Lower leg skin (tissue), 3 donors: Measurements from ENCODE around the gene CDK17.

Experiments
- POLR2A ChIP-seq, 2 donors: fragments of 450-650 bp; IDR thresholded peaks; one replicate each; pipeline ENCODE4 v1.6.1; 2016 to 2017; ENCODE audit warnings: antibody characterized with exemption in 2 of 2, mild to moderate bottlenecking in 1 of 2, moderate library complexity in 1 of 2
- TF ChIP-seq, protein P1 (sequence below), 3 donors: fragments of 450-650 bp; IDR thresholded peaks; one replicate each; pipeline ENCODE4 v1.5.1; 2016; ENCODE audit warnings: antibody characterized with exemption in 3 of 3, mild to moderate bottlenecking in 3 of 3, moderate library complexity in 2 of 3

DNA sequence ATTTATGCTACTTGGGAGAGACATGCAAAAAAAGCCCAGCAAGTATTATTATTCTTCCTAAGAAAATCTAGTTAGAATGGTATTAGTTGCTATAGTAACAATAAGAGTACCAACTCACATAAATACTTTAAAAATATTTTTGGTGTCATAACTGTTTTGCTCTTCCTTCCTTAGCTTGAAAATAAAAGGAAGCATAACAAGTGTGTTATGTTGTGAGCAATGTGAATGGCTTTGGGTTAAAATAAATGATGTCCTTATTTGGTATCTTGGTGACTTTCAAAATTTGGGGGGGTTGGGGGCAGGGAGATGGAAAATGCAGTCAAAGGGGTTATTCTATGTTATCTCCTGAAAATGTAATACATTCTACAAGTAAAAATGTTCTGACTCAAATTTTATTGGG lies 115.1 kb downstream of the CDK17 start:
- TF ChIP-seq, protein P1, sequence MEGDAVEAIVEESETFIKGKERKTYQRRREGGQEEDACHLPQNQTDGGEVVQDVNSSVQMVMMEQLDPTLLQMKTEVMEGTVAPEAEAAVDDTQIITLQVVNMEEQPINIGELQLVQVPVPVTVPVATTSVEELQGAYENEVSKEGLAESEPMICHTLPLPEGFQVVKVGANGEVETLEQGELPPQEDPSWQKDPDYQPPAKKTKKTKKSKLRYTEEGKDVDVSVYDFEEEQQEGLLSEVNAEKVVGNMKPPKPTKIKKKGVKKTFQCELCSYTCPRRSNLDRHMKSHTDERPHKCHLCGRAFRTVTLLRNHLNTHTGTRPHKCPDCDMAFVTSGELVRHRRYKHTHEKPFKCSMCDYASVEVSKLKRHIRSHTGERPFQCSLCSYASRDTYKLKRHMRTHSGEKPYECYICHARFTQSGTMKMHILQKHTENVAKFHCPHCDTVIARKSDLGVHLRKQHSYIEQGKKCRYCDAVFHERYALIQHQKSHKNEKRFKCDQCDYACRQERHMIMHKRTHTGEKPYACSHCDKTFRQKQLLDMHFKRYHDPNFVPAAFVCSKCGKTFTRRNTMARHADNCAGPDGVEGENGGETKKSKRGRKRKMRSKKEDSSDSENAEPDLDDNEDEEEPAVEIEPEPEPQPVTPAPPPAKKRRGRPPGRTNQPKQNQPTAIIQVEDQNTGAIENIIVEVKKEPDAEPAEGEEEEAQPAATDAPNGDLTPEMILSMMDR (IDR thresholded peaks at IDR 0.05), result no peak
- TF ChIP-seq POLR2A (IDR thresholded peaks at IDR 0.05), result no peak
